ENCODE results near the gene DNAJC18.

DNA sequence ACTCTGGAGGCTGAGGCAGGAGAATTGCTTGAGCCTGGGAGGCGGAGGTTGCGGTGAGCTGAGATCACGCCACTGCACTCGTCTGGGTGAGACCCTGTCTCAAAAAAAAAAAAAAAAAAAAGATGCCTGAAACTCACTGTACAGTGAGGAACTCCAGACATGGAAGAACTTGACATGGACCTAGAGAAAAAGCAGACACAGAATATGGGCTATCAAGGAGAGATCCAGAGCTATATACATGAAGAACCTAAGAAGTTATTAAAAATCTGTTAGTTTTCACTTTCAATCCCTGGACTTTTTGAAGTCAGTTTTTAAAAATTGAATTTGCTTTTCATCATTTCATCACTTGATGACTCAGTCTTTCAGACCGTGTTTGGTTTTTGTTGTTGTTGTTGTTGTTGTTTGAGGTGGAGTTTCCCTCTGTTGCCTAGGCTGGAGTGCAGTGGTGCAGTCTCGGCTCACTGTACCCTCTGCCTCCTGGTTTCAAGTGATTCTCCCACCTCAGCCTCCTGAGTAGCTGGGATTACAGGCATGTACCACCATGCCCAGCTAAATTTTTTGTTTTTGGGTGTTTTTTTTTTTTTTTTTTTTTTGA is 77.4 kb downstream of the DNAJC18 start:
- TF ChIP-seq, protein P1, sequence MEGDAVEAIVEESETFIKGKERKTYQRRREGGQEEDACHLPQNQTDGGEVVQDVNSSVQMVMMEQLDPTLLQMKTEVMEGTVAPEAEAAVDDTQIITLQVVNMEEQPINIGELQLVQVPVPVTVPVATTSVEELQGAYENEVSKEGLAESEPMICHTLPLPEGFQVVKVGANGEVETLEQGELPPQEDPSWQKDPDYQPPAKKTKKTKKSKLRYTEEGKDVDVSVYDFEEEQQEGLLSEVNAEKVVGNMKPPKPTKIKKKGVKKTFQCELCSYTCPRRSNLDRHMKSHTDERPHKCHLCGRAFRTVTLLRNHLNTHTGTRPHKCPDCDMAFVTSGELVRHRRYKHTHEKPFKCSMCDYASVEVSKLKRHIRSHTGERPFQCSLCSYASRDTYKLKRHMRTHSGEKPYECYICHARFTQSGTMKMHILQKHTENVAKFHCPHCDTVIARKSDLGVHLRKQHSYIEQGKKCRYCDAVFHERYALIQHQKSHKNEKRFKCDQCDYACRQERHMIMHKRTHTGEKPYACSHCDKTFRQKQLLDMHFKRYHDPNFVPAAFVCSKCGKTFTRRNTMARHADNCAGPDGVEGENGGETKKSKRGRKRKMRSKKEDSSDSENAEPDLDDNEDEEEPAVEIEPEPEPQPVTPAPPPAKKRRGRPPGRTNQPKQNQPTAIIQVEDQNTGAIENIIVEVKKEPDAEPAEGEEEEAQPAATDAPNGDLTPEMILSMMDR (IDR thresholded peaks at IDR 0.05): no peak
- no peak for TF ChIP-seq POLR2A (IDR thresholded peaks at IDR 0.05)

Data from vagina (tissue), 2 donors.